SK-N-SH (cell line): ENCODE measurements around the gene GNA14. TPM values are rescaled to one million over a fixed set of nuclear protein-coding genes. Genes with fewer than 3 reads are reported as not detected.
A peak's percentile ranks its signal among the peaks of the same experiment; 100 is the strongest.

Experiments used
- CTCF ChIA-PET: fragments of 300-600, 350-600 bp; formaldehyde crosslinking; extraction: SDS; loops from one replicate; lab custom pipeline; 2021; lab: Yijun Ruan, JAX
- POLR2A ChIA-PET: fragments of 350-600 bp; sonication (Branson Sonifier 250); formaldehyde crosslinking; extraction: SDS; loops from one replicate; lab custom pipeline; 2020; ENCODE audit warnings: antibody characterized with exemption, inconsistent platforms; lab: Yijun Ruan, JAX
- DNase-seq: peaks from one replicate; pipeline ENCODE4 v3.0.0; 2012
- H2AFZ ChIP-seq: fragments of 200-600 bp; sonication (generic); 2 replicates; pipeline ENCODE4 v1.8.1; 2016; ENCODE audit warnings: antibody characterized with exemption, mild to moderate bottlenecking, low read depth
- H3F3A ChIP-seq: fragments of 200-600 bp; sonication (generic); replicated peaks from 2 replicates; pipeline ENCODE3; 2016; ENCODE audit warnings: antibody characterized with exemption, mild to moderate bottlenecking; ENCODE audit not compliant: insufficient read depth
- H3K27ac ChIP-seq, 2 experiments: fragments of 200-500 bp in 1 of 2; fragments of 200-600 bp in 1 of 2; sonication (Bioruptor generic) in 1 of 2; sonication (generic), shearing (Covaris generic) in 1 of 2; 2 replicates each; pipeline versions ENCODE4 v1.5.1 to v1.6.1; 2014 to 2016; ENCODE audit warnings: low read depth in 2 of 2, inconsistent platforms in 1 of 2, low read length in 1 of 2, mild to moderate bottlenecking in 1 of 2, mixed read lengths in 1 of 2
- H3K27me3 ChIP-seq: fragments of 200-600 bp; sonication (generic), shearing (Covaris generic); 2 replicates; pipeline ENCODE4 v1.6.1; 2016; ENCODE audit warnings: mixed run types; ENCODE audit not compliant: insufficient read depth
- H3K36me3 ChIP-seq, 2 experiments: fragments of 200-500 bp in 1 of 2; fragments of 200-600 bp in 1 of 2; sonication (Bioruptor generic) in 1 of 2; sonication (generic) in 1 of 2; replicated peaks in 1 of 2; 2 replicates each; pipeline versions ENCODE3 to v1.5.1; 2014 to 2016; ENCODE audit warnings: low read length in 1 of 2, mild to moderate bottlenecking in 1 of 2; ENCODE audit not compliant: insufficient read depth in 2 of 2, control insufficient read depth in 1 of 2
- H3K4me1 ChIP-seq, 2 experiments: fragments of 200-500 bp in 1 of 2; fragments of 200-600 bp in 1 of 2; sonication (Bioruptor generic) in 1 of 2; sonication (generic), shearing (Covaris generic) in 1 of 2; 2 replicates each; pipeline versions ENCODE4 v1.5.1 to v1.6.1; 2014 to 2016; ENCODE audit warnings: low read depth in 1 of 2, low read length in 1 of 2, mixed run types in 1 of 2; ENCODE audit not compliant: insufficient read depth in 2 of 2, control insufficient read depth in 1 of 2
- H3K4me2 ChIP-seq: fragments of 200-600 bp; sonication (generic), shearing (Covaris generic); 2 replicates; pipeline ENCODE4 v1.6.1; 2017; ENCODE audit warnings: mixed run types
- H3K4me3 ChIP-seq, 2 experiments: fragments of 200-500 bp in 1 of 2; fragments of 200-600 bp in 1 of 2; sonication (Bioruptor generic) in 1 of 2; sonication (generic), shearing (Covaris generic) in 1 of 2; 2 replicates each; pipeline versions ENCODE4 v1.5.1 to v1.8.1; 2014 to 2016; ENCODE audit warnings: low read depth in 2 of 2, inconsistent platforms in 1 of 2, low read length in 1 of 2, mild to moderate bottlenecking in 1 of 2, mixed read lengths in 1 of 2, moderate library complexity in 1 of 2
- H3K79me2 ChIP-seq: fragments of 200-600 bp; sonication (generic); 2 replicates; pipeline ENCODE4 v1.8.1; 2017; ENCODE audit warnings: mild to moderate bottlenecking; ENCODE audit not compliant: insufficient read depth
- H3K9ac ChIP-seq: fragments of 200-600 bp; sonication (generic); 2 replicates; pipeline ENCODE4 v1.6.1; 2017; ENCODE audit warnings: mixed run types
- H3K9me2 ChIP-seq: fragments of 200-600 bp; sonication (generic); 2 replicates; pipeline ENCODE4 v1.6.1; 2017; ENCODE audit warnings: mixed run types
- H3K9me3 ChIP-seq: fragments of 200-600 bp; sonication (generic); 2 replicates; pipeline ENCODE4 v1.6.1; 2017; ENCODE audit warnings: mixed run types, mild to moderate bottlenecking, moderate library complexity
- H4K20me1 ChIP-seq: fragments of 200-600 bp; sonication (generic); 2 replicates; pipeline ENCODE4 v1.6.1; 2017; ENCODE audit warnings: mild to moderate bottlenecking, mixed run types; ENCODE audit not compliant: insufficient read depth
- ELF1 ChIP-seq: IDR thresholded peaks from 2 replicates; pipeline ENCODE4 v1.4.0; 2012
- EP300 ChIP-seq, 2 experiments: IDR thresholded peaks; 2 replicates each; pipeline versions ENCODE4 v1.4.0 to v1.6.1; 2012; ENCODE audit warnings: borderline replicate concordance in 1 of 2, low read depth in 1 of 2, low read length in 1 of 2
- EZH2phosphoT487 ChIP-seq: fragments of 200-600 bp; sonication (generic); IDR thresholded peaks from 2 replicates; pipeline ENCODE4 v1.6.1; 2017; ENCODE audit warnings: low read depth, mixed run types, mild to moderate bottlenecking, antibody characterized with exemption, moderate library complexity, borderline replicate concordance
- FOXM1 ChIP-seq: IDR thresholded peaks from 2 replicates; pipeline ENCODE4 v1.4.0; 2012; ENCODE audit warnings: low read depth, mild to moderate bottlenecking
- JUND ChIP-seq: IDR thresholded peaks from 2 replicates; pipeline ENCODE4 v1.4.0; 2012
- NRF1 ChIP-seq: IDR thresholded peaks from 2 replicates; pipeline ENCODE4 v1.6.1; 2012; ENCODE audit warnings: low read depth, mild to moderate bottlenecking, low read length
- PBX3 ChIP-seq: IDR thresholded peaks from 2 replicates; pipeline ENCODE4; 2012
- RCOR1 ChIP-seq: fragments of 150-350 bp; IDR thresholded peaks from 2 replicates; pipeline ENCODE4 v1.6.1; 2017; ENCODE audit warnings: antibody characterized with exemption, low read length
- REST ChIP-seq: IDR thresholded peaks from 2 replicates; pipeline ENCODE4 v1.6.1; 2012; ENCODE audit warnings: mild to moderate bottlenecking, low read depth, low read length, moderate library complexity
- RFX5 ChIP-seq: IDR thresholded peaks from 2 replicates; pipeline ENCODE4 v1.6.1; 2012; ENCODE audit warnings: mild to moderate bottlenecking, improper control_type of control experiment, low read length
- TAF1 ChIP-seq: IDR thresholded peaks from 2 replicates; pipeline ENCODE4 v1.6.1; 2012; ENCODE audit warnings: low read depth, mild to moderate bottlenecking, low read length, moderate library complexity, borderline replicate concordance
- TEAD4 ChIP-seq: IDR thresholded peaks from 2 replicates; pipeline ENCODE4 v1.4.0; 2012; ENCODE audit warnings: mild to moderate bottlenecking, borderline replicate concordance; ENCODE audit not compliant: insufficient read depth
- WGBS: methylation state at CpG from one replicate; pipeline ENCODE4 v1.1.6; 2017; ENCODE audit warnings: low lambda C conversion rate; 5-methylcytosine and 5-hydroxymethylcytosine counted together
- polyA plus RNA-seq, 3 experiments: library from polyadenylated mRNA; depleted of rRNA; stranded (reverse); fragments of >200 nt; gene quantifications; 2 replicates each; pipeline ENCODE4 v1.2.3, GENCODE V29; 2012
- TF ChIP-seq, protein P1 (sequence below): fragments of 150-350 bp; IDR thresholded peaks from 2 replicates; pipeline ENCODE4 v1.6.1; 2016; ENCODE audit warnings: mild to moderate bottlenecking, low read depth, low read length

The GNA14 gene
- polyA plus RNA-seq, 1 of the 3 experiments (the other 2 are of a cell fraction): 0.15 TPM

GRCh38 chr9:77594963-77595362 is 53.2 kb downstream of the GNA14 start:
- Histone ChIP-seq H3K27me3 (no peaks in the 10 kb centered on the region), H4K20me1 (no peaks in the 10 kb centered on the region), H2AFZ (no peak overlapping the region), H3K4me1 (peaks cover 24 to 31% of the 10 kb centered on the region in 2 experiments; a peak in 3 of 4 replicates), H3K9ac (no peak overlapping the region), H3K9me2 (no peaks in the 10 kb centered on the region), H3K4me3 (no peak overlapping the region), H3F3A (no peaks in the 10 kb centered on the region), H3K79me2 (no peaks in the 10 kb centered on the region), H3K36me3 (no peaks in the 10 kb centered on the region), H3K27ac (peak overlapping the region in 1 of 2 experiments; percentile 95; a peak in 3 of 4 replicates), H3K4me2 (no peak overlapping the region), H3K9me3 (no peaks in the 10 kb centered on the region)
- TF ChIP-seq EP300 (IDR thresholded peaks at IDR 0.05; ENCODE audit: borderline replicate concordance in 1 of 2, low read depth in 1 of 2, low read length in 1 of 2) (no peak), FOXM1 (no peak), RFX5 (no peak), ELF1 (no peak), PBX3 (no peak), RCOR1 (no peak), JUND (no peak), REST (no peak), EZH2phosphoT487 (no peak), TAF1 (no peak), TEAD4 (no peak), NRF1 (no peak)
- TF ChIP-seq, protein P1, sequence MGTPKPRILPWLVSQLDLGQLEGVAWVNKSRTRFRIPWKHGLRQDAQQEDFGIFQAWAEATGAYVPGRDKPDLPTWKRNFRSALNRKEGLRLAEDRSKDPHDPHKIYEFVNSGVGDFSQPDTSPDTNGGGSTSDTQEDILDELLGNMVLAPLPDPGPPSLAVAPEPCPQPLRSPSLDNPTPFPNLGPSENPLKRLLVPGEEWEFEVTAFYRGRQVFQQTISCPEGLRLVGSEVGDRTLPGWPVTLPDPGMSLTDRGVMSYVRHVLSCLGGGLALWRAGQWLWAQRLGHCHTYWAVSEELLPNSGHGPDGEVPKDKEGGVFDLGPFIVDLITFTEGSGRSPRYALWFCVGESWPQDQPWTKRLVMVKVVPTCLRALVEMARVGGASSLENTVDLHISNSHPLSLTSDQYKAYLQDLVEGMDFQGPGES: no peak
- no peak for DNase-seq
- WGBS: 88% methylated on average over 3 of the region's 3 CpGs
- ChIA-PET POLR2A (interaction anchor here (1.6 kb wide), 1 partner anchor 136 kb away, joined by 4 read pairs; no protein-coding TSS in a partner anchor), CTCF (interaction anchor here (1.6 to 3.5 kb wide), 3 partner anchors 55 to 138 kb away, joined by 3 to 20 read pairs (median 3); no protein-coding TSS in a partner anchor)
